ENCODE measurements around the gene PER2.

DNA sequence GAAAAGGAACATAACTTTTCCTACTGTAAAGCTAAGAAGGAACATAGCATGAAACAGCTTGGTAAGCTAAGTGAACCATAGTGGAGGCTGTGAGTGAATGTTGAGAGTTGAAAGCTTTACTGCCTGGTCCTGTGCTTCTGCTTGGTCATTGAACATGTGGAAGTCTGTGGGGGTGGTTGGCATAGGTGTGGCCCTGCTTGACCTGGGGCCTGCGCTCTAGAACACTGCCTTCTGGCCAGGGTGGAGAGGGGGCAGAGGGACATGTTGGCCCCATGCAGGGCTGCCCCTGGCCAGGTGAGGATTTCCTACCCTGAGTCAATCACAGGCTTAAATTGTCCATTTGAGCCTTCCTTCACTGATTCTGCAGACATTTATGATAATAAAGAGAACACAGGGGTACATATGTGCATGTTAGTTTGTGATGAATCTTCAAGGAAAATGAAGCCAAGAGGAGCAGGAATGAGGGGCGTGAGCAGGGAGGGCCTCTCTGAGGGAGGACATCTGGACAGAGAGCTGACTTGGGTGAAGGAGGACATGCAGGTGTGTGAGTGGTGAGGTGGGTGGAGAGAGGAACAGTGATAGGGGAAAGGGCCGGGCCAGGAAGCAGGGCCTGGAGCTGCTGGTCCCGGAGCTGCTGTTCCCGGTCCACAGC lies 48.5 kb upstream of the PER2 start:
- TF ChIP-seq CTCF (IDR thresholded peaks at IDR 0.05; ENCODE audit: low read depth, low read length) (no peak), EZH2phosphoT487 (IDR thresholded peaks at IDR 0.05; ENCODE audit: low read depth) (no peak)
